ENCODE measurements around the gene ATP5MG. TPM values are rescaled to one million over a fixed set of nuclear protein-coding genes. Genes with fewer than 3 reads are reported as not detected.
"Not testable (repeated sequence)": the region's sequence is repeated elsewhere in the genome, so short reads cannot be mapped to it uniquely, and the experiment has no call there.

Gene ATP5MG
- polyA plus RNA-seq, 1 donor (not counting 4 experiments of a cell fraction or from before 2014, with no cell fraction given): 463 TPM

GRCh38 chr11:118415062-118415738 lies 13.8 kb downstream of the ATP5MG start:
- Histone ChIP-seq H3K27me3 (ENCODE audit: control insufficient read depth, extremely low read depth, insufficient read depth, low read length) (no peaks in the 10 kb centered on the region), H4K20me1 (ENCODE audit: control insufficient read depth, extremely low read depth, insufficient read depth, low read length) (no peaks in the 10 kb centered on the region), H3K27ac (ENCODE audit: control insufficient read depth, insufficient read depth, low read length) (no peak overlapping the region), H3K9ac (ENCODE audit: control insufficient read depth, extremely low read depth, insufficient read depth, low read length) (no peak overlapping the region), H3K4me2 (ENCODE audit: control insufficient read depth, extremely low read depth, insufficient read depth, low read depth, low read length) (no peak overlapping the region), H3K4me1 (ENCODE audit: control insufficient read depth, extremely low read depth, insufficient read depth, low read length) (peaks cover 20% of the 10 kb centered on the region), H2AFZ (ENCODE audit: control insufficient read depth, low read length) (no peak overlapping the region), H3K4me3 (ENCODE audit: control insufficient read depth in 2 of 3, extremely low read depth in 1 of 3, insufficient read depth in 2 of 3, low read depth in 1 of 3, low read length in 3 of 3) (no peak overlapping the region), H3K36me3 (ENCODE audit: control insufficient read depth in 2 of 2, extremely low read depth in 1 of 2, insufficient read depth in 2 of 2, low read length in 2 of 2) (no peaks in the 10 kb centered on the region), H3K9me3 (ENCODE audit: control insufficient read depth, low read depth, low read length) (no peaks in the 10 kb centered on the region), H3K9me1 (ENCODE audit: control insufficient read depth, extremely low read depth, insufficient read depth, low read length) (peaks cover 3% of the 10 kb centered on the region), H3K79me2 (ENCODE audit: control insufficient read depth, insufficient read depth, low read length) (no peaks in the 10 kb centered on the region)
- no peak for FAIRE-seq
- DNase-seq (ENCODE audit: low read depth, low spot score): no peak
- dilution Hi-C loops (cut with MboI; ENCODE audit: extremely low pct_ligation_motif_present, low sequenced_read_pairs): no loop called here
- TF ChIP-seq, protein P1, sequence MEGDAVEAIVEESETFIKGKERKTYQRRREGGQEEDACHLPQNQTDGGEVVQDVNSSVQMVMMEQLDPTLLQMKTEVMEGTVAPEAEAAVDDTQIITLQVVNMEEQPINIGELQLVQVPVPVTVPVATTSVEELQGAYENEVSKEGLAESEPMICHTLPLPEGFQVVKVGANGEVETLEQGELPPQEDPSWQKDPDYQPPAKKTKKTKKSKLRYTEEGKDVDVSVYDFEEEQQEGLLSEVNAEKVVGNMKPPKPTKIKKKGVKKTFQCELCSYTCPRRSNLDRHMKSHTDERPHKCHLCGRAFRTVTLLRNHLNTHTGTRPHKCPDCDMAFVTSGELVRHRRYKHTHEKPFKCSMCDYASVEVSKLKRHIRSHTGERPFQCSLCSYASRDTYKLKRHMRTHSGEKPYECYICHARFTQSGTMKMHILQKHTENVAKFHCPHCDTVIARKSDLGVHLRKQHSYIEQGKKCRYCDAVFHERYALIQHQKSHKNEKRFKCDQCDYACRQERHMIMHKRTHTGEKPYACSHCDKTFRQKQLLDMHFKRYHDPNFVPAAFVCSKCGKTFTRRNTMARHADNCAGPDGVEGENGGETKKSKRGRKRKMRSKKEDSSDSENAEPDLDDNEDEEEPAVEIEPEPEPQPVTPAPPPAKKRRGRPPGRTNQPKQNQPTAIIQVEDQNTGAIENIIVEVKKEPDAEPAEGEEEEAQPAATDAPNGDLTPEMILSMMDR (optimal IDR thresholded peaks at IDR 0.05 in 1 of 3, IDR thresholded peaks at IDR 0.05 in 1 of 3, conservative IDR thresholded peaks at IDR 0.05 in 1 of 3; ENCODE audit: extremely low read depth in 1 of 3, insufficient read depth in 2 of 3, low read length in 3 of 3): no peak
- no peak for TF ChIP-seq EZH2 (IDR thresholded peaks at IDR 0.05; ENCODE audit: low read length)

DNA sequence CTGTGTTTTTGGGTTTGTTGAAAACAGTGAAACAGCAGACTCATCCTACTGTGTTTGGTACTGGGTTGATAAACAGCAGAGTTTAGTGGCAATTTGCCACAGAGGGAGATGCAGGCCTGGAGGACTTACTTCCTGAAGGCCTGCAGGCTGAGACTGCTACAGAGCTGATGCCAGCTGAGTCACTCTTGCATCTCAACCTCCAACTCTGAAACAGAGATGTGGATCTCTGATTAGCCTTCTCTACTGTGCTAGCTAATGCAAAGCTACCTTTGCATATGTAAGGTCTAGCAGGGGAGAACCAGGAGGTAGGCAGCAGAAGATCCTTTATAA lies 14.3 kb downstream of the ATP5MG start:
- peak; percentile 52 for DNase-seq (ENCODE audit: low read depth, low spot score)
- Histone ChIP-seq H3K27ac (ENCODE audit: control insufficient read depth, insufficient read depth, low read length) (no peak overlapping the region), H3K4me1 (ENCODE audit: control insufficient read depth, extremely low read depth, insufficient read depth, low read length) (peaks cover 20% of the 10 kb centered on the region)

DNA sequence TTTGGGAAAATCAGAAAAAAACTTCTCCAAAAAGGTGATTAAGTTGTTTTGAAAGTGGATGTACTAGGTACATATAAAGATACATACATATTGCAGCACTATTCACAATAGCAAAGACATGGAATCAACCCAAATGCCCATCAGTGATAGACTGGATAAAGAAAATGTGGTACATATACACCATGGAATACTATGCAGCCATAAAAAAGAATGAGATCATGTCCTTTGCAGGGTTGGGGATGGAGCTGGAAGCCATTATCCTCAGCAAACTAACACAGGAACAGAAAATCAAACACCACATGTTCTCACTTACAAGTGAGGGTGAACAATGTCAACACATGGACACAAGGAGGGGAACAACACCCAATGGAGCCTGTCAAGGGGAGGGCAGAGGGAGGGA lies 15.5 kb downstream of the ATP5MG start:
- H3K4me3 ChIP-seq (ENCODE audit: control insufficient read depth in 2 of 3, extremely low read depth in 1 of 3, insufficient read depth in 2 of 3, low read depth in 1 of 3, low read length in 3 of 3); H3K9ac ChIP-seq (ENCODE audit: control insufficient read depth, extremely low read depth, insufficient read depth, low read length); DNase-seq (ENCODE audit: low read depth, low spot score); H3K9me3 ChIP-seq (ENCODE audit: control insufficient read depth, low read depth, low read length); H3K27ac ChIP-seq (ENCODE audit: control insufficient read depth, insufficient read depth, low read length); H3K79me2 ChIP-seq (ENCODE audit: control insufficient read depth, insufficient read depth, low read length); H2AFZ ChIP-seq (ENCODE audit: control insufficient read depth, low read length); H3K9me1 ChIP-seq (ENCODE audit: control insufficient read depth, extremely low read depth, insufficient read depth, low read length); FAIRE-seq; H4K20me1 ChIP-seq (ENCODE audit: control insufficient read depth, extremely low read depth, insufficient read depth, low read length); H3K4me2 ChIP-seq (ENCODE audit: control insufficient read depth, extremely low read depth, insufficient read depth, low read depth, low read length); dilution Hi-C loops (cut with MboI; ENCODE audit: extremely low pct_ligation_motif_present, low sequenced_read_pairs); H3K36me3 ChIP-seq (ENCODE audit: control insufficient read depth in 2 of 2, extremely low read depth in 1 of 2, insufficient read depth in 2 of 2, low read length in 2 of 2); H3K27me3 ChIP-seq (ENCODE audit: control insufficient read depth, extremely low read depth, insufficient read depth, low read length): not testable (repeated sequence)
- H3K4me1 ChIP-seq (ENCODE audit: control insufficient read depth, extremely low read depth, insufficient read depth, low read length): peaks cover 20% of the 10 kb centered on the region

More for the DNA sequence above, 14.3 kb downstream of the ATP5MG start:
- no peaks in the 10 kb centered on the region for H3K79me2 ChIP-seq (ENCODE audit: control insufficient read depth, insufficient read depth, low read length)
- no peak overlapping the region for H3K4me3 ChIP-seq (ENCODE audit: control insufficient read depth in 2 of 3, extremely low read depth in 1 of 3, insufficient read depth in 2 of 3, low read depth in 1 of 3, low read length in 3 of 3)
- no peak overlapping the region for H3K9ac ChIP-seq (ENCODE audit: control insufficient read depth, extremely low read depth, insufficient read depth, low read length)
- H3K36me3 ChIP-seq (ENCODE audit: control insufficient read depth in 2 of 2, extremely low read depth in 1 of 2, insufficient read depth in 2 of 2, low read length in 2 of 2): no peaks in the 10 kb centered on the region
- peaks cover 3% of the 10 kb centered on the region for H3K9me1 ChIP-seq (ENCODE audit: control insufficient read depth, extremely low read depth, insufficient read depth, low read length)
- no peak overlapping the region for H3K4me2 ChIP-seq (ENCODE audit: control insufficient read depth, extremely low read depth, insufficient read depth, low read depth, low read length)
- TF ChIP-seq, protein P1 (optimal IDR thresholded peaks at IDR 0.05 in 1 of 3, IDR thresholded peaks at IDR 0.05 in 1 of 3, conservative IDR thresholded peaks at IDR 0.05 in 1 of 3; ENCODE audit: extremely low read depth in 1 of 3, insufficient read depth in 2 of 3, low read length in 3 of 3): no peak
- no peak for TF ChIP-seq EZH2 (IDR thresholded peaks at IDR 0.05; ENCODE audit: low read length)
- FAIRE-seq: peak; percentile 97
- dilution Hi-C loops (cut with MboI; ENCODE audit: extremely low pct_ligation_motif_present, low sequenced_read_pairs): no loop called here
- no peaks in the 10 kb centered on the region for H3K27me3 ChIP-seq (ENCODE audit: control insufficient read depth, extremely low read depth, insufficient read depth, low read length)
- H4K20me1 ChIP-seq (ENCODE audit: control insufficient read depth, extremely low read depth, insufficient read depth, low read length): no peaks in the 10 kb centered on the region
- no peak overlapping the region for H2AFZ ChIP-seq (ENCODE audit: control insufficient read depth, low read length)
- no peaks in the 10 kb centered on the region for H3K9me3 ChIP-seq (ENCODE audit: control insufficient read depth, low read depth, low read length)
